Body of pancreas (tissue), 4 donors: ENCODE results near the gene PPM1K.

Source experiments
- CTCF ChIP-seq, 7 experiments: fragments of 450-650 bp in 4 of 7; fragments of 200-600 bp in 3 of 7; sonication (generic) in 3 of 7; IDR thresholded peaks; one replicate each; pipeline ENCODE4 v1.5.1; 2016 to 2019; ENCODE audit warnings: antibody characterized with exemption in 7 of 7
- POLR2A ChIP-seq, 3 donors: fragments of 450-650 bp; IDR thresholded peaks; one replicate each; pipeline ENCODE4 v1.6.1; 2016; ENCODE audit warnings: antibody characterized with exemption in 3 of 3, mild to moderate bottlenecking in 2 of 3

- TF ChIP-seq POLR2A (IDR thresholded peaks at IDR 0.05) (no peak), CTCF (IDR thresholded peaks at IDR 0.05) (no peak)
These were observed 8.3 kb downstream of the PPM1K start for GRCh38 chr4:88275949-88276515.
